ENCODE results near the gene C11orf91. TPM values are rescaled to one million over a fixed set of nuclear protein-coding genes. Genes with fewer than 3 reads are reported as not detected.

Gene C11orf91
- total RNA-seq, 1 donor from 2014 or later: not detected

DNA sequence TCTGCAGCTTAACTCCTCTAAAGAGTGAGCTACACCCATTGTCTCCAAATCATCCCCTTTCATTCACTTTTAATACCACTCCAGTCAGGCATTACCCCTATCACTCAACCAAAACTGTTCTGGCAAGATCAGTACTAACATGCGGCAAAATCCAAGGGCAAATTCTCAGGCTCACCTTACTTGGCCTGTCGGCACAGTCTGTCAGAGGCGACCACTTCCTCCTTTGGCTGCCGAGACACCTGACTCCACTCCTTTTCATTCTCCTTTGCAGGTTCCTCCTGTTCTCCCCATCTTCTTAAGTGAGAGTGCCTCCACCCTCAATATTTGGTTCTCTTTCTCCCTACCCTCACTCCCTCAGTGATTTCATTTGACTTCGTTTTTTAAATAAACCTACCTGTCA lies 4.2 kb downstream of the C11orf91 start:
- Mint-ChIP-seq H3K27me3 (ENCODE audit: insufficient read depth, low read depth) (peaks cover 8% of the 10 kb centered on the region), H3K4me1 (peaks cover 62% of the 10 kb centered on the region), H3K27ac (peak overlapping the region; percentile 15), H3K9me3 (no peaks in the 10 kb centered on the region), H3K4me3 (no peak overlapping the region), H3K36me3 (no peaks in the 10 kb centered on the region)
- Histone ChIP-seq H4K20me1 (ENCODE audit: low read depth) (no peaks in the 10 kb centered on the region), H3F3A (ENCODE audit: low read depth) (no peaks in the 10 kb centered on the region), H2AFZ (replicated peaks) (no peak overlapping the region), H3K79me2 (ENCODE audit: low read depth) (no peaks in the 10 kb centered on the region), H3K9ac (no peak overlapping the region), H3K9me3 (ENCODE audit: low read depth) (no peaks in the 10 kb centered on the region), H3K27ac (no peak overlapping the region), H3K36me3 (no peaks in the 10 kb centered on the region), H3K4me1 (peaks cover 30% of the 10 kb centered on the region), H3K4me2 (no peak overlapping the region), H3K27me3 (peaks cover 13% of the 10 kb centered on the region), H3K4me3 (no peak overlapping the region)
- no peak for TF ChIP-seq EZH2 (IDR thresholded peaks at IDR 0.05)
- TF ChIP-seq EZH2phosphoT487 (IDR thresholded peaks at IDR 0.05): no peak
- TF ChIP-seq, protein P1, sequence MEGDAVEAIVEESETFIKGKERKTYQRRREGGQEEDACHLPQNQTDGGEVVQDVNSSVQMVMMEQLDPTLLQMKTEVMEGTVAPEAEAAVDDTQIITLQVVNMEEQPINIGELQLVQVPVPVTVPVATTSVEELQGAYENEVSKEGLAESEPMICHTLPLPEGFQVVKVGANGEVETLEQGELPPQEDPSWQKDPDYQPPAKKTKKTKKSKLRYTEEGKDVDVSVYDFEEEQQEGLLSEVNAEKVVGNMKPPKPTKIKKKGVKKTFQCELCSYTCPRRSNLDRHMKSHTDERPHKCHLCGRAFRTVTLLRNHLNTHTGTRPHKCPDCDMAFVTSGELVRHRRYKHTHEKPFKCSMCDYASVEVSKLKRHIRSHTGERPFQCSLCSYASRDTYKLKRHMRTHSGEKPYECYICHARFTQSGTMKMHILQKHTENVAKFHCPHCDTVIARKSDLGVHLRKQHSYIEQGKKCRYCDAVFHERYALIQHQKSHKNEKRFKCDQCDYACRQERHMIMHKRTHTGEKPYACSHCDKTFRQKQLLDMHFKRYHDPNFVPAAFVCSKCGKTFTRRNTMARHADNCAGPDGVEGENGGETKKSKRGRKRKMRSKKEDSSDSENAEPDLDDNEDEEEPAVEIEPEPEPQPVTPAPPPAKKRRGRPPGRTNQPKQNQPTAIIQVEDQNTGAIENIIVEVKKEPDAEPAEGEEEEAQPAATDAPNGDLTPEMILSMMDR (IDR thresholded peaks at IDR 0.05): no peak
- no peak for DNase-seq (ENCODE audit: low spot score)

DNA sequence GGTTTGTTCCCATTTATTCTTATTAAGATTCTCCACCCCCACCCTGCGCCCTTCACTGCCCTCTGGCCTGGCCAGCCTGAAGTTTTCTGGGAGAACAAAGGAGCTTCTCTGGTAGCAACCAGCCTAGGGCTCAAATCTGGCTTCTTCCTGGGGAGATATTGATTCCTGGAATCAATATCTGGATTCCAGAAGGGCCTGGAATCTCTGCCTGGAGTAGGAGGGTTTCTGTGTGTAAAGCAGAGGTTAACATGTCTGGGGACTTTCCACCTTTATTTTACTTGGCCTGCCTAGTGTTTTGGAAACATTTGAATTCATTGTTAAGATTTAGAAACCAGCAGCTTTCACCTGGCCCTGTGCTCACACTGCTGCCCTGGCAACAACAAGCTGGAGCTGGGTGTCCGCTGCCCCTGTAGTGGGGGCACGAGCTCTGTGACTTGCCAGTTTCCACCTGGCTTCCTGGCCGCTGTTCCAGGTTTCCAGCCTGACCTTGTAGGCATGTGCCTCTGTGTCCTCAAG lies 5.5 kb downstream of the C11orf91 start:
- no peaks in the 10 kb centered on the region for H4K20me1 ChIP-seq (ENCODE audit: low read depth)
- no peaks in the 10 kb centered on the region for H3K36me3 Mint-ChIP-seq
- no peaks in the 10 kb centered on the region for H3K9me3 ChIP-seq (ENCODE audit: low read depth)
- H3K27ac ChIP-seq: no peak overlapping the region
- H3K4me3 ChIP-seq: no peak overlapping the region
- peaks cover 27% of the 10 kb centered on the region for H3K4me1 ChIP-seq
- H2AFZ ChIP-seq (replicated peaks): no peak overlapping the region
- H3K27ac Mint-ChIP-seq: peak overlapping the region; percentile 88
- TF ChIP-seq EZH2phosphoT487 (IDR thresholded peaks at IDR 0.05) (no peak), EZH2 (IDR thresholded peaks at IDR 0.05) (no peak)
- TF ChIP-seq, protein P1 (IDR thresholded peaks at IDR 0.05): no peak
- no peaks in the 10 kb centered on the region for H3K79me2 ChIP-seq (ENCODE audit: low read depth)
- no peaks in the 10 kb centered on the region for H3K9me3 Mint-ChIP-seq
- H3K36me3 ChIP-seq: no peaks in the 10 kb centered on the region
- H3K27me3 ChIP-seq: peaks cover 13% of the 10 kb centered on the region
- no peak overlapping the region for H3K4me2 ChIP-seq
- no peak overlapping the region for H3K9ac ChIP-seq
- H3K4me3 Mint-ChIP-seq: no peak overlapping the region
- H3K4me1 Mint-ChIP-seq: peaks cover 59% of the 10 kb centered on the region
- H3F3A ChIP-seq (ENCODE audit: low read depth): no peaks in the 10 kb centered on the region
- no peak for DNase-seq (ENCODE audit: low spot score)
- H3K27me3 Mint-ChIP-seq (ENCODE audit: insufficient read depth, low read depth): peaks cover 9% of the 10 kb centered on the region

DNA sequence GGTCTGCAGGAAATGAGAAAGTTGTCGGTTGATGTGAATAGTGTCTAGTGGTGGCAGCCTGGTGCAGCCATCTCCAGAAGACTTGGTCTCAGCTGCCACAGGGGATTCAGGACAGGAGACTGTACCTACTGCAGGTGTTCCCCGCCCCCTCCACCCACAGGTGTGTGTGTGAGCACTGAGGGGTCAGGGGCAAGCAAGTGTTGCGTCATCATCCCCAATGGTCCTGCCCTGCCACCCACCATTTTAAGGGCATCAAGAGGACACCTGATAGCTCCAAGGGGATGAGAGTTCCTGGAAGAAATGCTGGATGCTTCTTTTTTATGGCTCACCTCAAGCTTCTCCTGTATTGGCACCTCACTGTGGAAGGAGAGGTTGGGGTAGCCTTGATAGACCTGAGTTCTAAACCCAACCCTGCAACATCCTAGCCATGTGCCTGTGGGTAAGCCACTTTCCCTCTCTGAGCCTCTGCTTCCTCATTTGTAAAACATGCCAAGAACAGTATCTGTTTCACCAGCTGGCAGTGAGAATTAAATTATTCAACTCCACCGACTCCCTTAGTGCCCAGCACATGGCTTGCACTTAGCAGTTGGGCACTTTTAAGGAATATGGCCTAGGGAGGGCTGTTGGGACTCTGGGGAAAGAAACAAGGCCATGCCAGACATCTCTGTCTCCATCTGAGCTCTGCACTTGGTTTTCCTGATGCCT lies 6.1 kb downstream of the C11orf91 start:
- Histone ChIP-seq H3K4me3 (no peak overlapping the region), H2AFZ (replicated peaks) (no peak overlapping the region), H3K36me3 (no peaks in the 10 kb centered on the region), H3K9ac (no peak overlapping the region), H3K4me2 (no peak overlapping the region), H3K79me2 (ENCODE audit: low read depth) (no peaks in the 10 kb centered on the region), H4K20me1 (ENCODE audit: low read depth) (no peaks in the 10 kb centered on the region), H3K27me3 (peaks cover 6% of the 10 kb centered on the region), H3F3A (ENCODE audit: low read depth) (no peaks in the 10 kb centered on the region), H3K27ac (no peak overlapping the region), H3K9me3 (ENCODE audit: low read depth) (no peaks in the 10 kb centered on the region), H3K4me1 (peaks cover 27% of the 10 kb centered on the region)
- Mint-ChIP-seq H3K4me3 (no peak overlapping the region), H3K9me3 (no peaks in the 10 kb centered on the region), H3K4me1 (peaks cover 55% of the 10 kb centered on the region), H3K27ac (peak overlapping the region; percentile 88), H3K27me3 (ENCODE audit: insufficient read depth, low read depth) (peaks cover 6% of the 10 kb centered on the region), H3K36me3 (no peaks in the 10 kb centered on the region)
- TF ChIP-seq EZH2 (IDR thresholded peaks at IDR 0.05) (no peak), EZH2phosphoT487 (IDR thresholded peaks at IDR 0.05) (no peak)
- TF ChIP-seq, protein P1 (IDR thresholded peaks at IDR 0.05): no peak
- no peak for DNase-seq (ENCODE audit: low spot score)

All from neural progenitor cell (in vitro differentiated cells).